MM.1S (cell line): ENCODE measurements around the gene LIPJ.
A peak's percentile ranks its signal among the peaks of the same experiment; 100 is the strongest.

Source experiments
- DNase-seq: peaks from one replicate; pipeline ENCODE4 v3.0.0-alpha.2; 2015
- H2AFZ ChIP-seq: fragments of 300-600 bp; sonication (generic); 2 replicates; pipeline ENCODE4 v1.6.0; 2016; ENCODE audit warnings: antibody characterized with exemption, low read length
- H3F3A ChIP-seq: fragments of 300-600 bp; sonication (generic); 2 replicates; pipeline ENCODE4 v1.6.1; 2016; ENCODE audit warnings: mild to moderate bottlenecking, antibody characterized with exemption, low read length, moderate library complexity, mixed read lengths; ENCODE audit not compliant: insufficient read depth
- H3K27ac ChIP-seq: fragments of 300-600 bp; sonication (generic); 2 replicates; pipeline ENCODE4 v1.5.1; 2016; ENCODE audit warnings: mild to moderate bottlenecking, low read length
- H3K27me3 ChIP-seq: fragments of 300-600 bp; sonication (generic); replicated peaks from 2 replicates; pipeline ENCODE4 v1.6.0; 2016; ENCODE audit warnings: low read length; ENCODE audit not compliant: insufficient read depth
- H3K36me3 ChIP-seq: fragments of 300-600 bp; sonication (generic); replicated peaks from 2 replicates; pipeline ENCODE4 v1.6.1; 2016; ENCODE audit warnings: mild to moderate bottlenecking, low read length, mixed read lengths; ENCODE audit not compliant: insufficient read depth
- H3K4me1 ChIP-seq: fragments of 300-600 bp; sonication (generic); 2 replicates; pipeline ENCODE4 v1.6.1; 2016; ENCODE audit warnings: low read length, mixed read lengths
- H3K4me2 ChIP-seq: fragments of 300-600 bp; sonication (generic); 2 replicates; pipeline ENCODE4 v1.6.0; 2016; ENCODE audit warnings: low read depth, low read length
- H3K4me3 ChIP-seq: fragments of 300-600 bp; sonication (generic); 2 replicates; pipeline ENCODE4 v1.5.1; 2016; ENCODE audit warnings: low read length, mixed read lengths
- H3K79me2 ChIP-seq: fragments of 300-600 bp; sonication (generic); 2 replicates; pipeline ENCODE4 v1.6.1; 2016; ENCODE audit warnings: mixed run types, low read length, mixed read lengths
- H3K9ac ChIP-seq: fragments of 300-600 bp; sonication (generic); 2 replicates; pipeline ENCODE4 v1.6.1; 2016; ENCODE audit warnings: low read length, mixed read lengths
- H3K9me2 ChIP-seq: fragments of 300-600 bp; sonication (generic); replicated peaks from 2 replicates; pipeline ENCODE4 v1.6.1; 2016; ENCODE audit warnings: mild to moderate bottlenecking, low read length, mixed read lengths; ENCODE audit not compliant: insufficient read depth
- H3K9me3 ChIP-seq: fragments of 300-600 bp; sonication (generic); replicated peaks from 2 replicates; pipeline ENCODE4 v1.6.1; 2016; ENCODE audit warnings: mild to moderate bottlenecking, low read length, mixed read lengths; ENCODE audit not compliant: insufficient read depth
- H4K20me1 ChIP-seq: fragments of 300-600 bp; sonication (generic); 2 replicates; pipeline ENCODE4 v1.6.1; 2016; ENCODE audit warnings: mild to moderate bottlenecking, low read length, moderate library complexity, mixed read lengths; ENCODE audit not compliant: insufficient read depth
- CTCF ChIP-seq: fragments of 300-600 bp; sonication (generic); IDR thresholded peaks from 2 replicates; pipeline ENCODE4 v1.5.1; 2016; ENCODE audit warnings: antibody characterized with exemption, low read length, mixed read lengths
- EZH2 ChIP-seq: fragments of 300-600 bp; sonication (generic); optimal IDR thresholded peaks from 2 replicates; pipeline ENCODE3; 2017; ENCODE audit warnings: low read depth, mild to moderate bottlenecking, antibody characterized with exemption, low read length, mixed read lengths
- EZH2phosphoT487 ChIP-seq: fragments of 300-600 bp; sonication (generic); IDR thresholded peaks from 2 replicates; pipeline ENCODE4 v1.6.1; 2018; ENCODE audit warnings: antibody characterized with exemption, low read length

LIPJ gene

GRCh38 chr10:88592381-88592780 is 5.8 kb downstream of the LIPJ start:
- TF ChIP-seq EZH2phosphoT487, result no peak
- Histone ChIP-seq H3K36me3 (no peaks in the 10 kb centered on the region), H3K9me3 (no peaks in the 10 kb centered on the region)

GRCh38 chr10:88592906-88593305 is 6.3 kb downstream of the LIPJ start:
- Histone ChIP-seq H3K9me2 (no peaks in the 10 kb centered on the region), H3K4me1 (0 out of 2 replicates have a peak, but pooled peaks cover 5% of the 10 kb centered on the region), H3K9me3 (no peaks in the 10 kb centered on the region), H3K79me2 (no peaks in the 10 kb centered on the region), H3K4me3 (no peak overlapping the region), H3F3A (0 out of 2 replicates have a peak, but pooled peaks cover 3% of the 10 kb centered on the region), H3K27ac (no peak overlapping the region), H3K4me2 (no peak overlapping the region), H3K27me3 (no peaks in the 10 kb centered on the region), H2AFZ (no peak overlapping the region), H4K20me1 (no peaks in the 10 kb centered on the region), H3K9ac (no peak overlapping the region), H3K36me3 (no peaks in the 10 kb centered on the region)
- DNase-seq, result no peak
- no peak for TF ChIP-seq EZH2
- TF ChIP-seq CTCF, result no peak
- no peak for TF ChIP-seq EZH2phosphoT487

More at GRCh38 chr10:88592381-88592780, 5.8 kb downstream of the LIPJ start:
- no peaks in the 10 kb centered on the region for H3F3A ChIP-seq
- H3K4me2 ChIP-seq, result no peak overlapping the region
- no peaks in the 10 kb centered on the region for H3K27me3 ChIP-seq
- no peak overlapping the region for H3K27ac ChIP-seq
- no peak overlapping the region for H2AFZ ChIP-seq
- H3K4me3 ChIP-seq, result no peak overlapping the region
- no peak overlapping the region for H3K9ac ChIP-seq
- no peaks in the 10 kb centered on the region for H3K4me1 ChIP-seq
- H3K79me2 ChIP-seq, result no peaks in the 10 kb centered on the region
- DNase-seq, result no peak
- H3K9me2 ChIP-seq, result no peaks in the 10 kb centered on the region
- no peaks in the 10 kb centered on the region for H4K20me1 ChIP-seq

- H3K79me2 ChIP-seq, result no peaks in the 10 kb centered on the region
- no peak overlapping the region for H3K9ac ChIP-seq
- H3K4me3 ChIP-seq, result no peak overlapping the region
- DNase-seq, result no peak
- H3K36me3 ChIP-seq, result no peaks in the 10 kb centered on the region
- no peaks in the 10 kb centered on the region for H3K27me3 ChIP-seq
- H3K27ac ChIP-seq, result no peak overlapping the region
- H3K4me2 ChIP-seq, result no peak overlapping the region
- H3K4me1 ChIP-seq, result peaks cover 11% of the 10 kb centered on the region
- H3K9me2 ChIP-seq, result no peaks in the 10 kb centered on the region
- H3K9me3 ChIP-seq, result no peaks in the 10 kb centered on the region
- no peaks in the 10 kb centered on the region for H4K20me1 ChIP-seq
- H3F3A ChIP-seq, result 0 out of 2 replicates have a peak, but pooled peaks cover 9% of the 10 kb centered on the region
- H2AFZ ChIP-seq, result no peak overlapping the region
- TF ChIP-seq CTCF (no peak), EZH2 (no peak), EZH2phosphoT487 (no peak)
These were observed 7.9 kb downstream of the LIPJ start for GRCh38 chr10:88594482-88594881.

- H4K20me1 ChIP-seq, result no peaks in the 10 kb centered on the region
- H3K79me2 ChIP-seq, result no peaks in the 10 kb centered on the region
- H3K4me2 ChIP-seq, result peak overlapping the region; percentile 55
These were observed 11.5 kb downstream of the LIPJ start for GRCh38 chr10:88598055-88598454.

More at GRCh38 chr10:88598055-88598454, 11.5 kb downstream of the LIPJ start:
- peak overlapping the region; percentile 15; the same call in 1 of the 2 replicates for H3K9ac ChIP-seq
- H3F3A ChIP-seq, result 0 out of 2 replicates have a peak, but pooled peaks cover 9% of the 10 kb centered on the region
- TF ChIP-seq EZH2 (no peak), EZH2phosphoT487 (no peak), CTCF (no peak)
- H3K4me1 ChIP-seq, result peaks cover 11% of the 10 kb centered on the region
- H3K27ac ChIP-seq, result peak overlapping the region; percentile 57; the same call in 1 of the 2 replicates
- H2AFZ ChIP-seq, result peak overlapping the region; percentile 52
- DNase-seq, result peak; percentile 66
- H3K4me3 ChIP-seq, result peak overlapping the region; percentile 16; the same call in 1 of the 2 replicates
- H3K36me3 ChIP-seq, result no peaks in the 10 kb centered on the region
- no peaks in the 10 kb centered on the region for H3K27me3 ChIP-seq
- no peaks in the 10 kb centered on the region for H3K9me3 ChIP-seq
- no peaks in the 10 kb centered on the region for H3K9me2 ChIP-seq
